H1 (cell line): ENCODE measurements around the gene CMTM3. TPM values are rescaled to one million over a fixed set of nuclear protein-coding genes. Genes with fewer than 3 reads are reported as not detected.

Experiments used
- BCL11A ChIP-seq, 2 experiments: IDR thresholded peaks; one replicate each; pipeline ENCODE4 v1.6.1; 2011; ENCODE audit warnings: low read depth in 2 of 2, low read length in 2 of 2, mild to moderate bottlenecking in 2 of 2
- CTCF ChIP-seq, 3 experiments: IDR thresholded peaks; 1 replicate in 2 of 3; 2 replicates in 1 of 3; pipeline versions ENCODE4 v1.5.1 to v1.6.1; 2011; ENCODE audit warnings: low read length in 3 of 3, mild to moderate bottlenecking in 3 of 3, inconsistent platforms in 2 of 3, low read depth in 1 of 3, moderate library complexity in 1 of 3; ENCODE audit not compliant: insufficient read depth in 1 of 3; ENCODE audit errors: control extremely low read depth in 1 of 3
- USF2 ChIP-seq: IDR thresholded peaks from 2 replicates; pipeline ENCODE4 v1.6.1; 2011; ENCODE audit warnings: low read length, improper control_type of control experiment
- polyA plus RNA-seq, 7 experiments: library from polyadenylated mRNA; depleted of rRNA in 3 of 7; stranded (reverse) in 5 of 7; unstranded in 2 of 7; fragments of >200 nt in 5 of 7; fragments of 200-250 nt in 2 of 7; gene quantifications; 1 replicate in 5 of 7; 2 replicates in 1 of 7; 4 replicates in 1 of 7; pipeline versions ENCODE4 v1.2.1 to v1.2.3, GENCODE V29; 2011 to 2013; ENCODE audit warnings: missing spikeins in 2 of 7, mixed read lengths in 2 of 7
- small RNA-seq: library from polyadenylated mRNA; stranded (forward); fragments of <200 nt; extraction: miRNeasy Mini kit (QIAGEN cat#:217004); gene quantifications from one replicate; pipeline ENCODE3, GENCODE V24; 2013; ENCODE audit not compliant: insufficient read depth
- total RNA-seq: library from RNA; stranded (reverse); fragmentation: NEBNext Ultra II Directional; extraction: Animal tissue kit (Norgen Biotek cat#: 25700); gene quantifications from 2 replicates; pipeline ENCODE4 v1.2.1, GENCODE V29; 2021

CMTM3 gene
- total and polyA plus RNA-seq, 2 of the 8 experiments (the other 6 are each of a cell fraction or from before 2014, with no cell fraction given), result 24.7 to 24.8 TPM

GRCh38 chr16:66662445-66663194 is 58.1 kb downstream of the CMTM3 start (continued):
- TF ChIP-seq USF2 (no peak), CTCF (IDR thresholded peaks at IDR 0.05; ENCODE audit: control extremely low read depth in 1 of 3, insufficient read depth in 1 of 3, low read depth in 1 of 3, low read length in 3 of 3) (peak in 2 of 3 experiments; percentile 21 to 40; a peak in 2 of 4 replicates), BCL11A (IDR thresholded peaks at IDR 0.05; ENCODE audit: low read depth in 2 of 2, low read length in 2 of 2) (no peak)
- TF ChIP-seq, all 59 proteins: peak for 2

Small RNA genes within 50 kb of the gene (small RNA-seq; reads per million reads assigned to genes)
- gene CKLF-CMTM1, result not detected

Other genes with a start within 250 kb of the CMTM3 start
- gene CDH5, start 238.0 kb upstream of the CMTM3 start, total RNA-seq, result 0.32 and 0.59 TPM in 2 replicates
- 0.20 and 0.32 TPM in 2 replicates for gene CDH5, start 238.0 kb upstream of the CMTM3 start, polyA plus RNA-seq (2011; rRNA removed)
- gene BEAN1, start 177.4 kb upstream of the CMTM3 start, total RNA-seq, result not detected in 2 replicates
- 0.05 and 0.08 TPM in 2 replicates for gene BEAN1, start 177.4 kb upstream of the CMTM3 start, polyA plus RNA-seq (2011; rRNA removed)
- gene TK2, start 54.6 kb upstream of the CMTM3 start, total RNA-seq, result 3.6 and 4.5 TPM in 2 replicates
- gene TK2, start 54.6 kb upstream of the CMTM3 start, polyA plus RNA-seq (2011; rRNA removed), result 2.7 and 3.2 TPM in 2 replicates
- gene CKLF, start 52.1 kb upstream of the CMTM3 start, total RNA-seq, result 18.9 and 21.1 TPM in 2 replicates
- gene CKLF, start 52.1 kb upstream of the CMTM3 start, polyA plus RNA-seq (2011; rRNA removed), result 61.2 and 63.5 TPM in 2 replicates
- gene CMTM1, start 38.3 kb upstream of the CMTM3 start, total RNA-seq, result 1.9 and 2.0 TPM in 2 replicates
- 1.2 and 1.7 TPM in 2 replicates for gene CMTM1, start 38.3 kb upstream of the CMTM3 start, polyA plus RNA-seq (2011; rRNA removed)
- gene CMTM2, start 25.2 kb upstream of the CMTM3 start, total RNA-seq, result not detected in 2 replicates
- gene CMTM2, start 25.2 kb upstream of the CMTM3 start, polyA plus RNA-seq (2011; rRNA removed), result not detected in 2 replicates
- gene CMTM4, start 92.0 kb downstream of the CMTM3 start, total RNA-seq, result 49.4 and 51.7 TPM in 2 replicates
- gene CMTM4, start 92.0 kb downstream of the CMTM3 start, polyA plus RNA-seq (2011; rRNA removed), result 35.3 and 46.7 TPM in 2 replicates
- gene DYNC1LI2, start 146.9 kb downstream of the CMTM3 start, total RNA-seq, result 70.8 and 72.4 TPM in 2 replicates
- 35.0 and 40.7 TPM in 2 replicates for gene DYNC1LI2, start 146.9 kb downstream of the CMTM3 start, polyA plus RNA-seq (2011; rRNA removed)
- gene TERB1, start 196.9 kb downstream of the CMTM3 start, total RNA-seq, result not detected in 2 replicates
- not detected in 2 replicates for gene TERB1, start 196.9 kb downstream of the CMTM3 start, polyA plus RNA-seq (2011; rRNA removed)
- 145 and 155 TPM in 2 replicates for gene NAE1, start 226.3 kb downstream of the CMTM3 start, total RNA-seq
- 30.3 and 66.6 TPM in 2 replicates for gene NAE1, start 226.3 kb downstream of the CMTM3 start, polyA plus RNA-seq (2011; rRNA removed)
- gene CA7, start 239.7 kb downstream of the CMTM3 start, total RNA-seq, result 1.7 and 1.8 TPM in 2 replicates
- gene CA7, start 239.7 kb downstream of the CMTM3 start, polyA plus RNA-seq (2011; rRNA removed), result 2.7 and 4.7 TPM in 2 replicates